GM21717 (cell line): ENCODE results near the gene HSPB6.
"Not testable (repeated sequence)": the region's sequence is repeated elsewhere in the genome, so short reads cannot be mapped to it uniquely, and the experiment has no call there.

Source experiments
- ATAC-seq: cut with Tn5 transposase; IDR thresholded peaks from one replicate; pipeline ENCODE4 v1.9.1; 2021; ENCODE audit warnings: mild to moderate bottlenecking, moderate library complexity; ENCODE audit not compliant: unreplicated experiment

The HSPB6 gene, protein sequence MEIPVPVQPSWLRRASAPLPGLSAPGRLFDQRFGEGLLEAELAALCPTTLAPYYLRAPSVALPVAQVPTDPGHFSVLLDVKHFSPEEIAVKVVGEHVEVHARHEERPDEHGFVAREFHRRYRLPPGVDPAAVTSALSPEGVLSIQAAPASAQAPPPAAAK

DNA sequence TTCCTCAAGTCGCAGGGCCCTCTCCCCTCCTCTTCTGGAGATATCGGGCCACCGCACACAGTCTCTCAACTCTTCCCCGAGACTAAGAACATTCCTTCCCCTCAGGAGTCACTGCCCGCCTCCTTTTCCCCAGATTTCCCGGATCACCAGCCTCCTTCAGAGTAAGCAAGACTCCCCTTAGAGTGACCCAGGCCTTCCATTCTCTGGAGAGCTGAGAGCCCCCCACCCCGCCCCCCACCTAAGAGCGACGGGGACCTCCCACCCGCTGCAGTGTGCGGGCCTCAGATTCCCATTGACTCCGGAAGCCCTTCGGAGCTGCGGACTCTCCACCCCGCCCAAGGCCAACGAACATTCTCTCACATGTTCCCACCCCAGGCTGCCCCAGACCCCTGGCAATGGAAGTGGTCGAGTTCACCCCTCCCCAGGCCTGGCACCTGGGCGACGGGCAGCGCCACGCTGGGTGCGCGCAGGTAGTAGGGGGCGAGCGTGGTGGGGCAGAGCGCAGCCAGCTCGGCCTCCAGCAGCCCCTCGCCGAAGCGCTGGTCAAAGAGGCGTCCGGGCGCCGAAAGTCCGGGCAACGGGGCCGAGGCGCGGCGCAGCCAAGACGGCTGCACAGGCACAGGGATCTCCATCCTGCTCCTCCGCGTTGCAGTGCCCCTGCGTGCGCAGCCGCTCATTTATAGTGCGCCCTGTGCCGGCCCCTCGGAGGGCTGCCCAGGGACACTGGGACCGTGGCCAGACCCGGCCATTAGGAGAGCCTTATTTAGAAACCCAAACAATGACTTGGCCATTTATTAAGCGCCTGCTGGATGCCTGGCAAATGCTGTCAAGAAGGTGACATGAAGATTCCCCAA, at the start of gene HSPB6:
Gene HSPB6, minus strand, starts transcription at position 653 of the 854 bp plus-strand sequence. Its CDS starts 21 bp downstream, at position 632.
- no peak for ATAC-seq

DNA sequence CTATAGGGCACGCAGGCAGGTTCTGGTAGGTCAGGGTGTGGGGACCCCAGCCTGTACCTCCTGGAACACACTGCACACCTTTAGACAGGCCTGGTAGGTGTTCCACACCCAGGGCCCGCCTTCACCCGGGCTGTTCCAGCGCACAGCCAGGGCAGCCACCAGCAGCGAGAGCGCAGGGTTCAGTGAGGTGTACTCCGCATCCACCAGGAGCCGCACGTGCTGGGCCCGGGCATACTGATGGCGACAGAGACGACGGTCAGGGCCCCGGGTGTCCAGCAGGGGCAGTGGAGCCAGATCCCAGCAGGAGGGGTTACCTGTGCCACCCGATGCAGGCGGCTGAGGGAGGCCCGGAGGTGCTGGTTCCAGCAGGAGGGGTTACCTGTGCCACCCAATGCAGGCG, 49.8 kb upstream of the HSPB6 start:
- ATAC-seq: no peak

DNA sequence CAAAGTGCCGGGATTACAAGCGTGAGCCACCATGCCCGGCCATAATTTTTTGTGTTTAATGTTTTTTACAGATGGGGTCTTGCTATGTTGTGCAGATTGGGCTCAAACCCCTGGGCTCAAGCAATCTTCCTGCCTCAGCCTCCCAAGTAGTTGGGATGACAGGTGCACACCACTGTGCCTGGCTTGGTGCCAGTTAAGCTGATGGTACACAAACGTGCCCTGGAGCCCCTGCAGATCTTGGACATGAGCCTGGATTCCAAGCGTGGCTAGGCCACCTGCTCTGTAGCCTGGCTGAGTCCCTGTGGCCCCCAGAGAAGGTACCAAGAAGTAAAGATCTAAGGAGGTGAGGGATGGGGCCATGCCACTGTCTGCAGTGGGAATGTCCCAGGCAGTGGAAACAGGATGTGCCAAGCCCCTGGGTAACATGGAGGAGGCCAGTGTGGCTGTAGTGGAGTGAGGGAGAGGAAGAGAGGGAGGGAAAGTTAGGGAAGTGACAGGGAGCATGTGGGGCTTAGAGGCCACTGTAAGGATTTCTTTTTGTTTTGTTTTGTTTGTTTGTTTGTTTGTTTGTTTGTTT, 48.8 kb upstream of the HSPB6 start:
- no peak for ATAC-seq

DNA sequence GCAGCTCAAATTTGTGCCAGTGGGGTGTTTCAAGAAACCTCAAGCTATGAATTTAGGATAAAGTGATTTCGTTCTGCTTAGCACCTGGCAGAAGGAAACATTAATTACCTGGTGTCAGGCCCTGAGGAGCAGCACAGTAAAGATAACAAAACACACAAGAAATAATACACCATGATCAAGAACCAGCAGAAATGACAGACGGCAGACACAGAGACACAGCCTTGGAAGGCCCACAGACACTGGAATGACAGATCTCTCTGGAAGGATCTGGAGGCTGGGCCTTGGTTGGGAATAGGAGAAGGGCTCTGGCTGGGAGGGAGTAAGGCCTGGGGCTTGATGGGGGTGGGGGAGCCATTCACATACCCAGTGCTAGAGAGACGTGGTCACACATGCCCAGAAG, 45.0 kb upstream of the HSPB6 start:
- ATAC-seq: no peak

DNA sequence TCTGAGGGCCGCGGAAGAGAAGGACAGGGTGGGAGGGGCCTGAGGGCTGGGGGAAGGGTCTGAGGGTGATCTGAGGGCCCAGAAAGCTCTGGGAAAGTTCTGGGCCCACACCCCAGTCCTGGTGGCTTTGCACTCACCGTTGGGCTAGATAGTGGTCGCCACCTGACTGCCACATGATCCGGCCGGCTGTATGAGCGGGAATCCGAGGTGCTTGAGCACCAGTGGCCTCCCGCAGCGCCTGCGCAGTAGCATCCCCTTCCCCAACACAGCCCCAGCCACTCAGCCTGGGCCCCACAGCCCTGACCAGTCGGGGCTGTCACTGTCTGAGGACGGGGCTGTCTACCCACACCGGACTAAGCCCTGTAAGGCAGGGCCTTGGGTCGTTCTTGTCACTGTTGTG, 40.8 kb upstream of the HSPB6 start:
- no peak for ATAC-seq

DNA sequence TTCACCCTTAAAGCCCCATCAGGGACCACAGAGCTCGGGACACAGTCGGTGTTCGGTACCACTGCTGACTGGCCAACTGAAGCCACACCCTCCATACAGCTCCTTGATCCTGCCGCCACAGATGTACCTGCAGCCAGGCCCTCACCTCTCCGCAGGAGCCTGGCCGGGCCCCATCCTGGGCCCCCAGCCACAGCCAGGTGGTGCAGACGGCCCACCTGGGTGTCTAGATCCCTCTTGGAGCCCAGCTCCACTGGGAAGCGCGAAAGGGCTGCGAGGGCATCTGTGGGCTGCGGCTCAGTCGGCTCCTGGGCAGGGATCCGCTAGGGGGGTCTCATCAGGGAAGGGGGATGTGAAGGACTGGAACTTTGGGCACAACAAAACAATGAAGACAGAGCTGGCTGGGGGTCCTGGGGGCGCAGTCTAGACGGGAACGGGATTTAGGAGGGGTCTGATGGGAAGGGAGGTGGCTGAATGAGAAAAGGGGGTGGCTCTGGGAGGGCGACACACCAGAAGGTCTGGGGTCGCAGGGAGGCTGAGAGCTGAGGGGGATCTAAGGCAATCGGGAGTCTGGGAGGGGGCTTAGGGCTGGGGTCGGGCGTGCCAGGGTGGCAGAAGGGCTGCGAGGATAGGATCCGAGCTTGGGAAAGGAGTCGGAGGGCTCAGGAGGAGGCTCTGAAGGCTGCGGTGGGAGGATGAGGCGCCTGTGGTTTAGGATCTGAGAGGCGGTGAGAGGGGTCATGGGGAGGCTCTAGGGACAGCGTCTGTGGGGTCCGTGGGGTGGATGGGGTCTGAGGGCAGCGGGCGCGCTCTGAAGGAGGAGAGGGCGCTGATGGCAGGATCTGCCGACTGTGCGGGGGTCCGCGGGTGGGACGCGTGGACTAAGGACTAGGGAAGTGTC, 40.1 kb upstream of the HSPB6 start:
- ATAC-seq: no peak

DNA sequence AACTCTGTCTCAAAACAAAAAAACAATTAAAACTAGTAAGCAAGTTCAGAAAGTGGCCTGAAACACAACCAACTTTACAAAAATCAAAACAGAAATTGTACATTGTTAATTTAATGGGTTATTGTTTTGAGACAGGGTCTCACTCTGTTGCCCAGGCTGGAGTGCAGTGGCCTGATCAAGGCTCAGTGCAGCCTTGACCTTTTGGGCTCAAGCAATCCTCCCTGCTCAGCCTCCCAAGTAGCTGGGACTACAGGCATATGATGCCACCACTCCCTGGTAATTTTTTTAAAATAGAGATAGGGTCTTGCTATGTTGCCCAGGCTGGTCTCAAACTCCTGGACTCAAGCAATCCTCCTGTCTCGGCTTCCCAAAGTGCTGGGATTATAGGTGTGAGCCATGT, 38.7 kb upstream of the HSPB6 start:
- not testable (repeated sequence) for ATAC-seq

DNA sequence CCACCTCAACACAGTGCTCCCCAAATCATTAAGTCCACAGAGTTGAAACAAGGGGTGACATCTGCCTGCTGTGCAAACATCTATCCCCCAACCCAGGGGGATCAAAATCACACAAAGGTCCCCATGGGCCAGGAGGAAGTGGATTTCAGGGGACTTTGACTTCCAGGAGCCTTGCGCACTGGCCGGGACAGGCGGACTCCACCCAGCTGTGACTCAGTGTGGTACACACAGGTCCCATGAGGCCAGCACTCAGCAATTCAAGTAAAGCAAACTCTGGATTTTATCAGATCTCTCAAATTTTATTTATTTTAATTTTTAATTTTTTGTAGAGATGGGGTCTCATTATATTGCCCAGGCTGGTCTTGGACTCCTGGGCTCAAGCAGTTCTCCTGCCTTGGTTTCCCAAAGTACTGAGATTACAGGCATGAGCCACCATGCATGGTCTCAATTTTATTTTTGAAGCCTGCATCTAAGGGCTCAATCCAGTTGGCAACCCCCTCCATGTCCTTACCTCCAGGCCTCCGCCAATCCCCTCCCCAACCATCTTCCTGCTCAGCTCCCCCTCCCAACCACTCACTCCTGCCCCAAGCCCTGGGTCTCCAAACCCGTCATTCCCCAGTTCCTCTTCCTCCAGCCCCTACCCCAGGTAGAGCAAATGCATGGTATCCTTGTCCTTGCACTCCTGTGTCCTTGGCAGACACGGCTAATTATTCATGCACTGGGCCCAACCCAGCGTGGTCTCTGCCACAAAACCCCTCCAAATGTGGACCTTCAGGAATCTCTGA, 36.7 kb upstream of the HSPB6 start:
- ATAC-seq: no peak

DNA sequence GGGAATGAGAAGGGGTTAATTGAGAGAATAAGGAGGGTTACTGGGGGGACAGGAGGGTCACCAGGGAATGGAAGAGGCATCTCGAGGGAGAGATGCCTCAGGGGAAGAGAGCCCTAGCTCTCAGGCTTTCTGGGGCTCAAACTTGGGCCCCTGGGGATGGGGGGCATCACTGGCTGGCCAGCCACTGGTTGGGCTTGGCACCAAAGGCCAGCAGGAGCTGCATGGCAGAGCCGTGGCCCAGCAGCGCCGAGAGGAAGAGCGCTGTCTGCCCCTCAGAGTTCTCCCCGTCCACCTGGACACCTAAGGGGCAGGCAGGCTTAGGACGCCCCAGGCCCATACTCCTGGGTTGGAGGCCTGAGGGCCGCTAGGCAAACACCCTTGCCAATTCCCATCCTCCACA, 36.1 kb upstream of the HSPB6 start:
- no peak for ATAC-seq

DNA sequence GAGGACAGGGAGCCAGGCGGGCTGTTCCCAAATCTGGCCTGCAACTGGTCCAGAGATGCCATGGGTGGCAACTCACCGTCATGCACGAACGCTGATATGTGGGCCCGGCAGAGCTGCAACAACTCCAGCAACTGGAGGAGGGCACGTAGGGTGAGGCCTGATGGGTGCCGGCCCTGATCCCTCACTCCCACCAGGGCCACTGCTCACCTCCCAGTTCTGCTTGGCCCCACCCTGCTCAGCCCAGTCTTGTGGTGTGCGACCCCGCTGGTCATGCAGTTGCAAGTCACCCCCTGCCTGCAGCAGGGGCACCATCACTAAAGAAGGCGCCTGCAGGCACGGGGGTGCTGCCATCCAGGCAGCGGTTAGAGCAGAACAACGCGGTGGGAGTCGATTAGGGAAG, 35.5 kb upstream of the HSPB6 start:
- ATAC-seq: no peak

DNA sequence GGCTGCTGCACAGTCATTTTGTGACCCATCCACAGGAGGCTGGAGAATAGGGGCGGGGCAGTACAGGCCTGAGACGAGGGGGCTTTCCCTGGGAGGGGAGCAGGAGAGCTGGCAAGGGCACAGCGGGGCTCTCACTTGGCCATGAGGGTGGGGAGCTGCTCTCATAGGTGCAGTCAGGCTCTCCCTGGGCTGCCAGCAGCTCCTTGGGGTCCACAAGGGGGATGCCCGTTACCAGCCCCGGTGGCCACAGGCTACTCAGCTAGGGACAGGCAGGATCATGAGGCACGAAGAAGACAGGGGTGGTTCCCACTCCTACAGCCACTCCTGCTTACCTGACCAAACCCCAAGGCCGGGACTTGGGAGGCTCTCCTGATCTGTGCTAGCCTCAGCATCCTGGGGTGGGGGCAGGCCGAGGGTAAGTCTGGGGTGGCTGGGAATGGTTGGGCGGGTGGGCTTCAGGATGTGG, 35.0 kb upstream of the HSPB6 start:
- no peak for ATAC-seq

DNA sequence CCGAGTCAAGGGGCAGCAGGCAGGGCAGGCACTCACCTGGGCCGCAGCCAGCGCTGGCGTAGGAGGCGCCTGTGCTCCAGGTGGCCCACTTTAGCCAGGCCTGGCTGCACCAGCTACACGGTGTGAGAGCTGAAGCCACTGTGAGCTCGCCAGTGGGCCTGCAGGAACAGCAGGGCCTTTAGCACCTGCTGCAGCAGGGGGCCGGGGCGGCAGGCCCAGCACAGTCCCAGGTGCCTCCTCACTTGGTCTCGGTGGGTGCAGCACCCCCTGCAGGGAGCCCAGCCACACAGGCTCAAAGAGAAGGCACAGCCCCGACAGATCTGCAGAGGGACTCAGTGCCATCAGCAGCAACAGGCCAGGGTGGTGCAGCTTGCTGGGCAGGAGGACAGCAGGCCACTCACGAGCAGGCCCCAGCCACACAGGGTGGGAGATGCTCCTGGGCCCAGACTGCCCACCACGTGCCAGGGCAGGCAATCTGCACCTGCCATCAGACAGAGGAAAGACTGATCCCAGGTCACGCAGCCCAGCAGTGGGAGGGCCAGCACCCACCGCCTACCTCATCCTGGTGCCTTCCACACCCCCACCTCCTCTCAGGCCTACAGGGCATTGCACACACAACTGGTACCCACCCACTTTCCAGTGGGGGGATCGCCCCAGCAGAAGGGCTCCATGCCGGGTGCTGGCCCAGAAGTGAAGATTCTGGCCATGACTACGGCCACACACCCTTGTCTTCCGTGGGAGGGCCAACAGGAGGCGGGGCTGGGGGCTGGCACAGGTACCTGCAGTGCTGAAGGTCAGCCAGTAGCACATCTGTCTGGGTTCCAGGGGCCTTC, 34.4 kb upstream of the HSPB6 start:
- ATAC-seq: no peak

DNA sequence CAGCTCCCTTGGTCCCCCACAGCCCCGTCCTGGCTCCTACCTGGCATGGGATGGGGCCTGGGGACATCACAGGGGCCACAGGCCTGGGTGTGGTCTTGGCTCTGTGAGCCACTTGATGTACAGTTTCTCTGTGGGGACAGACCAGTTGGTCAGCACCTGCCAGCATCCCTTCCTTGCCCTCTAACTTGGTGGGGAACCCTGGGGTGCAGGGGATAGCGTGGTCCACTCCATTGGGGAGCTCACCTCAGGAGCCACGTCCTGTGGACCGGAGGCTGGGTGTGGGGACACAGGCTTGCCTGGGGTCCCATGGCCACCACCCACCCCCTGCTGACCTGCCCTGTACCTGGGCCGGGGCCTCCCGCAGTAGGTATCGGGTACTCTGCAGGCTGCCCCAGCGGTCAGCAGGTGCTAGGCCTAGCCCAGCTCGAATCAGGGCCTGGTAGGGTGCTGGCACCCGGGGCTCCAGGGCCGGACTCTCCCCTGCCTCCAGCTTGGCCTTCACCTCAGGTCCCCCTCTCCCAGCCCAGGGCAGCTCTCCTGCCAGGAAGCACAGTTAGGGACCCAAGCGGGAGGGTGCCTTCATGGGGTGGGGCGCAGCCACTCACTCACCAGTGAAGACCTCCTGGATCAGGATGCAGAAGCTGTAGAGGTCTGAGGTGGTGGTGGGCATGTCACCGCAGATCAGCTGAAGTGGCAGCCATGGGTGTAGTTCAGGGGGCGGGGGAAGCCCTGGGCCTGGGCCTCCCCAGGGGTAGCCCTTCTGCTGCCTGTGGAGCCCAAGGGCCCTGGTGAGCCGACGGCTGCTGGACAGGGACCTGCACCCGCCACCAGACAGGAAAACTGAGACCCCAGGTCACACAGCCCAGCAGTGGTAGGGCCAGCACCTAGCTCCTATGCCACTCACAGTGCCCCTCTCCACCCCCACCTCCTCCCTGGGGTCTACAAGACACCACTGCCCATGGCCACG, 33.4 kb upstream of the HSPB6 start:
- no peak for ATAC-seq

DNA sequence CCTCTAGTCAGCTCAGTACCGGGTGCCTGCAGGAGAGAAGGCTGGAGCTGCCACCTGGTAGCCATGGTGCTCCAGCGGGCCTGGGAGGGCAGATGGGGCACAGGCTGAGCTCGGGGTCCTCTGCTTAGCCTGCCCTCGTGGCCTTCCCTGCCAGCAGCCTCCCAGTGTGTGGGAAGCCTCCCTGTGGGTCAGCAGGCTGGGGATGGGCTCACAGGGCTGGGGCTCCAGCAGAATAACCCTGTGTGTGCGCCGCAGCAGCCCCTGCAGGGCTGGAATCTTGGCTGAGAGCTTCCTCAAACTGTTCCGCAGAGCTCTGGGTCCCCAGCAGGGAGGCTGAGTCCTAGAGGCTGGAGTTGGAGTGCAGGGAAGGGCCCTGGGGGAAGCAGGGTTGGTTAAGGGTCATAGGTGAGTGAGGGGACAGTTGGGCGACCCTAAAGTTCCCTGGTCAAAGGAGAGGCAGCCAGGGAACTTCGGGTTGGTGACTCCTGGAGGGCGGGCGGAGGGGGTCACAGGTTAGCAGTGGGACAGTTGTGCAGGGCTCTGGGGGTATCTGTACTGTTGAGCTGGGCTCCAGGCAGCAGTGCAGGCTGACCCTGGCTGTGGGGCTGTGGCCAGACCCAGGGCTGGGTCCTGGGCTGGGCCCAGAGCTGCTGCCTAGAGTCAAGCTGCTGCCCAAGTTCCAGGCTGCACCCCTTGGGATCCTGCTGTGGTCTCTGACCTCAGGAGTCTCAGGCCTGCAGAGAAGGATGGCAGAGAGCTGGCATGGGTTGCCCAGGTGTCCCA, 32.6 kb upstream of the HSPB6 start:
- no peak for ATAC-seq

DNA sequence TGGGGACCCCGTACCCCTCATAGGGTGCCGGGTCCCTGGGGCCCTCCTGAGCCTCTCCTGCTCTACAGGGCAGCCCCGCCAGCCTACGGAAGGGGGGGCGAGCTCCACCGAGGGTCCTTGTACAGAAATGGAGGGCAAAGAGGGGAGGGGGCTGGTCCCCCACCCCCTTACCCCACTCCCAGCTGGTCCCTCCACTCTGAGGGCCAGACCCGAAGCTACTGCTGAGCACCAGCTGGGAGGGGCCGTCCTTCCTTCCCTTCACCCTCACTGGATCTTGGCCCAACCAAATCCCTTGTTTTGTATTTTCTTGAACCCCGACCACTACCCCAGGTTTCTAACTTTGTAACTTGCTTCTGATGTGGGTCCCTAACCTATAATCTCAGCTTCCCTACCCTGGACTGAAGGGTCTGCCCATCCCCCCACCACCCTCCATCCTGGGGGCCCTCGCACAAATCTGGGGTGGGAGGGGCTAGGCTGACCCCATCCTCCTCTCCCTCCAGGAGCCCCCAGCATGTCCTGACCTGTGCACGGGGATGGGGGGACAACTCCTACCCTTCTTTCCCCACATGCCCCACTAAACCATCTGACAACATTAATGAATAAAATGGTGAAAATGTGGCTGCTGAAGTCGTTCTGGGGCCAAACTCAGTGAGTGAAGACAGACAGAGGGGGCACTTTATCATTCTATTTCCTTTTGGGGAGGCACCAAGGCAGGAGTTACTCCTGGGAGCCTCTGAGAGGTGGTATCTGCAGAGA, 31.6 kb upstream of the HSPB6 start:
- no peak for ATAC-seq

DNA sequence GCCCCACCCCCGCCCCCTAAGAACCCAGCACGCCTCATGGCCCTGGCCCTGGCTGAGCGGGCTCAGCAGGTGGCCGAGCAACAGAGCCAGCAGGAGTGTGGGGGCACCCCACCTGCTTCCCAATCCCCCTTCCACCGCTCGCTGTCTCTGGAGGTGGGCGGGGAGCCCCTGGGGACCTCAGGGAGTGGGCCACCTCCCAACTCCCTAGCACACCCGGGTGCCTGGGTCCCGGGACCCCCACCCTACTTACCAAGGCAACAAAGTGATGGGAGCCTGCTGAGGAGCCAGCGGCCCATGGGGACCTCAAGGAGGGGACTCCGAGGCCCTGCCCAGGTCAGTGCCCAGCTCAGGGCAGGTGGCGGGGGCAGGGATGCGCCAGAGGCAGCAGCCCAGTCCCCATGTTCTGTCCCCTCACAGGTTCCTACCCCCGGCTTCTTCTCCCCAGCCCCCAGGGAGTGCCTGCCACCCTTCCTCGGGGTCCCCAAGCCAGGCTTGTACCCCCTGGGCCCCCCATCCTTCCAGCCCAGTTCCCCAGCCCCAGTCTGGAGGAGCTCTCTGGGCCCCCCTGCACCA, 30.5 kb upstream of the HSPB6 start:
- no peak for ATAC-seq
